Stimulated activated CD8-positive, alpha-beta memory T cell treated with anti-CD3 and anti-CD28 coated beads, Interleukin-4, amount 100 ng/mL, for 48 hours (primary cell): ENCODE measurements around the gene KCTD7.
"Not testable (repeated sequence)": the region's sequence is repeated elsewhere in the genome, so short reads cannot be mapped to it uniquely, and the experiment has no call there.

Experiments
- DNase-seq: peaks from one replicate; pipeline ENCODE4 v3.0.0-alpha.2; 2020

KCTD7 gene

GRCh38 chr7:66619341-66619948, 9.2 kb upstream of the KCTD7 start:
- not testable (repeated sequence) for DNase-seq

- no peak for DNase-seq
Measured at GRCh38 chr7:66626331-66626934, 2.2 kb upstream of the KCTD7 start.

- DNase-seq: no peak
Measured at GRCh38 chr7:66627151-66627681, 1.5 kb upstream of the KCTD7 start.

DNA sequence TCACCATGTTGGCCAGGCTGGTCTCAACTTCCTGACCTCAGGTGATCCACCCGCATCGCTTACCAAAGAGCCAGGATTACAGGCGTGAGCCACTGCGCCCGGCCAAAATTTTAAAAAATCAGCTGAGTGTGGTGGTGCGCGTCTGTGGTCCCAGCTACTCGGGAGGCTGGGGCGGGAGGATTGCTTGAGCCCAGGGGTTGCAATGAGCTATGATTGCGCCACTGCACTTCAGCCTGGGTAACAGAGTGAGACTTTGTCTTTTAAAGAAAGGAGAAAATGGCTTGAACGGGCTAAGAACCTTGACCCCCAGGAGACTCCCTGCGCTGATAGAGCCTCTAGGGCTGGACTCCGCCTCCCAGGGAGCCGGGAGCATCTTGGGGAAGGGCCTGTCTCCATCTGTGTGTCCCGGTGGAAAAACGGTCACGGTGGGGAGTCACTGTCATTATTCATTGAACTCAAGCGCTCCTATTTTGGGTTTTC, 760 bp upstream of the KCTD7 start:
- DNase-seq: no peak

DNA sequence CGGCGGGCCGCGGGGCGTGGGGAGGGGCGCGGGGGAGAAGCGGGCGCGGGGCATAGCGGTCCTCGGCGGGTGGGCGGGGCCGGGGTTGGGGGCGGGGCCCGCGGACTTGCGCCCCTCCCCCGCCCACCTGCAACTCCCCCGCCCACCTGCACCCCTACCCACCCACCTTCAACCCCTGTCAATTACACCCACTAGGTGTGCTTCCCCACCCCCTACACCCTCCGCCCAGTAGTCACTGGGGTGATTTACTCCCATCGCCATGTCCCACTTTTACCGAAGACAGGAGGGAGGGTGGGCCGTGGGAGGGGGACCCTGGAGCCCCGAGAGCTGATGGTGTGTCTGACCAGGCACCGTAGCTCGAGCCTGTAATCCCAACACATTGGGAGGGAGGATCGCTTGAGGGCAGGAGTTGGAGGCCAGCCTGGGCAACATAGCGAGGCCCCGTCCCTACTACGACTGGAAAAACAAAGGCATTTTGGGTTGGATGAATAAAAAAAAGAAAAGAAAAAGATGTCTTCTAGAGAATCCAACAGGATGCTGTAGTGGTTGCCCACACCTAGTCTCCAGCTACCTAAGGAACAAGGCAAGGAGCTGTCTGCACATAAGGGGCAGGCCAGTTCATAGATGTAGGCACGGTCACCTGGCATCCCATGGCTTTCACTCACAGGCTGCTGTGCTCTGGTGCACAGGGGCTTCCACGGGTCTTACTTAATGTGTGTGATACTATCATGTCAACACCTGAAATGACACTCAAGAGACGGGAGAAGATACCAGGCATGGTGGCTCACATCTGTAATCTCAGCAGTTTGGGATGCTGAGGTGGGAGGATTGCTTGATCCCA, 761 bp downstream of the KCTD7 start:
- DNase-seq: peak; percentile 32

DNA sequence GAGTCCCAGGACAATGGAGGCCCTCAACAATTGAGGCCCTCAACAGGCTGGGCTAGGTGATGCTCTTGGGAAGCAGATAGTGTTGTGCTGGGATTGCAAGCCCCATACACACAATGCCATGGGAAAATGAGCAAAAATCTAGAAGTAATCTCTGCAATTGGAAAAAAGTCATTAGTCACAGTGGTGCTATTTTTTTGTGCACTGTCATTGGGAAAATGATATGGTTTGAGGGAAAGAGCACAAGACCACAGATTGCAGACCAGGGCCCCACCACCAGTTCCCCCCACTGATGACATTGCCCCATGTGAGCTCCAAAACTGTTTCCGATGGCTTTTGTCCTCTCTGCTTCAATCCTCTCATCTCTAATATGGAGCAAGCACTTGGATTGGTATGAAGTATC, 1.9 kb downstream of the KCTD7 start:
- DNase-seq: no peak

GRCh38 chr7:66631471-66631870, 2.8 kb downstream of the KCTD7 start:
- peak; percentile 26 for DNase-seq

- no peak for DNase-seq
Measured at GRCh38 chr7:66634816-66635215, 6.1 kb downstream of the KCTD7 start.

DNA sequence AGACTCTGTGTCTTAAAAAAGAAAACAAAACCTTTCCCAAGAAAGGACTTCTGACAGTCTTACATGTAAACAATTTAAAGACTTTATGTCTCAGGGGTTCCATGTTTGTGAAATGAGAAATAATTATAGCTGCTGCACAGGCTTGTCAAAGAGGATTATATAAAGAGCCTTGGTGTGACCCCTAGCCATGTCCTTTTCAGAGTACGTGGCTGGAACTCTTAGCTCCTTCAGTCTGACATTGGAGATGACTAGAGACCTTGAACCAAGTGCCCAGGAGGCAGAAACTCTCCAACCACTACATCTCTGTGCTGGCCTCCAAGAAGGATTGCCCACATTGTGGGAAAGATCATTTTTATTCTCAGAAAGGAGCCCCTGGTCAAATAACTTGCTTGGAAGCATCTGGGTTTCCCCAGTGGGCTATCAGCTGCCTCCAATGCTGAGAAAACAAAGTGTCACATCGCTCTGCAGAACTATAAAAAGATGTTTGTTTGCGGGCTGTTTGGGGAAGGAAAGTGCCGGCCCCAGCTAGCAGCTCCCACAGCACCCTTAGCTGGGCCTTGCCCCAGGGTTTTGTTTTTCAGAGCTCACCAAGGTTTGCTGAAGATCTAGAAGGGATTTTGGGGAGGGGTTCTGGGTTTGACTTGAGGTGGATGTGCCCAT, 6.8 kb downstream of the KCTD7 start:
- DNase-seq: not testable (repeated sequence)

DNA sequence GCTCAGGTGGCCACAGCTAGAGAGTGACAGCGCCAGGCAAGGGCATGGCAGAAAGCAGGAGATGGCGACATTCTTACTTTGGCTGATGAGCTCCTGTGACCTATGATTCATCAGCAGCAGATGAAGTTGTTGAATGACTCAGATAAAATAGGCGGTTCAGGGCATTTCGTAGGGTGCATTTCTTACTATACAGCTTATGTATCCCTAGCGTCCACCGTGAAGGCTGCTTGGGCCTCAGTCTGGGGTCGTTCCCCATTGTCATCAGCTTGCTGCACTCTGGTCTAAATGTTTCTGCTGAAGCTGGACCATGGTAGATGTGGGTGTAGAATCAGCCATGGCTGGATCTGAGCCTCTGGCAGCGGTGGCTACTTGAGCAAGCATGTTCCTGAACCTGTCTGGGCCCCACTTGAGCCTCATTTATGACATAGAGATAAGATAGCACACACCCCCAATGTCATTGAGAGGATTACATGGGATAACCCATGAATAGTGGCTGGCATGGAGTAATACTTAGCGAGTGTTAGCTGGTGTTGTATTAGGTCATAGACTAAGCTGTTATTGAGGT, 7.4 kb downstream of the KCTD7 start:
- DNase-seq: peak; percentile 41

DNA sequence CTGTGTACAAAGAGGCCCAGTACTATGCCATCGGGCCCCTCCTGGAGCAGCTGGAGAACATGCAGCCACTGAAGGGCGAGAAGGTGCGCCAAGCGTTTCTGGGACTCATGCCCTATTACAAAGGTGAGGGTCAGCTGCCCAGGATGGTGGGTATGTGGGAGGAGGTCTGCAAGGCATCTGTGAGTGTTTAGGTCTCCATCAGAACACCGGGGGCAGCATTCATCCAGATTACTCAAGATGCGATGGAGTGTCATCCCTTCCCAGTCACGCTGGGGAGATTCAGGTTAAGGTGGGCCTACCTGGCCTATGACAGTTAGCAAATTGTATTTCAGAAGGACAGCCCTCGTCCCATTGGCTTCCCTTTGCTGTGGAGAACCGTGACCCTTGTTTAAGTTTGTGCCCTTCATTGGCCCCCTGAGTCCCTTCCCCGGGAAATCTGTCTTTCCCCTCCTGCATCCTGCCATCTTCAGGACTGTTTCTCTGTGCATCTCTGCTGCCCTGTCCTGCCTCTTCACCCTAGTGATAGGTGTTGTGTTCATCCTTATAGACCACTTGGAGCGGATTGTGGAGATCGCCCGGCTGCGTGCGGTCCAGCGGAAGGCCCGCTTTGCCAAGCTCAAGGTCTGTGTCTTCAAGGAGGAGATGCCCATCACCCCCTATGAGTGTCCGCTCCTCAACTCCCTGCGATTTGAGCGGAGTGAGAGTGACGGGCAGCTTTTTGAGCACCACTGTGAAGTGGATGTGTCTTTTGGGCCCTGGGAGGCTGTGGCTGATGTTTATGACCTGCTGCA, 9.8 kb downstream of the KCTD7 start:
- DNase-seq: no peak

DNA sequence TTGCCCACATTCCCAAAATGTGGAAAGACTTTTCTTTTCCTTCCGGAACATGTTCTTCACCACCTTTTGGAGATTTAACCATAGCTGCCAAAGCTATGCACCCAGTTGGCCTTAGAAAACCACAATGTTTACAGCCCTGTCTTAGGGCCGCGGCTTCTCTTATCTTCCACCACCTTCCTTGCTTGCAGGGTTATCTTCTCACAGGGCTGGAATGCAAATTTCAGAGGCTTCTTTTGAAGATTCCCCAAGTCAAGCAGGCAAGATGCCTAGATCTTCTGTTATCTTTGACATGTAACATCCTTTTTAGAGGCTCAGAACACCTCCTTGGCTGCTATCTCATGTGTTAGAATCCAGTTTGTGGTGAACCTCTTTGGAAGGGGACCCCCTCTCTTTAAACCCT, 11.1 kb downstream of the KCTD7 start:
- no peak for DNase-seq

GRCh38 chr7:66640802-66641525, 12.3 kb downstream of the KCTD7 start:
- DNase-seq: no peak

- no peak for DNase-seq
Measured at GRCh38 chr7:66641526-66641871, 12.8 kb downstream of the KCTD7 start.

DNA sequence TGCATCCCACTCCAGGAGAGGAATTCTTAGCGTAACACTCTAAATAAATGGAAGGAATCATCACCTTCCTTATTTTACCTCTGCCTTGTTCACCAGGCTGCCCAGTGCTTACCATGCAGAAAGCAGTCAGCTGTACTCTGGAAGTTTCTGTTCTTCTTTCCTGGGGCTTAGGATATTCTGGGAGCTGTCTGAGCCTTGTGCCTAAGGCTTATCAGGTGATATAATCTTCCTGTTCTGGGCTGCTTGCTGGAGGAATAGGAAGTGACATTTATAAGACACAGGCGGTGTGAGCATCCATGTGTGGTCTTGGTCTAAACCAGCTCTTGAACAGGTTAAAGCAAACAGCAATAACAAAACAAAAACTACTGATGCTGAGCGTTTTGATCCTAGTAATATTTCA, 13.5 kb downstream of the KCTD7 start:
- DNase-seq: no peak

- DNase-seq: no peak
Measured at GRCh38 chr7:66642932-66643331, 14.3 kb downstream of the KCTD7 start.

DNA sequence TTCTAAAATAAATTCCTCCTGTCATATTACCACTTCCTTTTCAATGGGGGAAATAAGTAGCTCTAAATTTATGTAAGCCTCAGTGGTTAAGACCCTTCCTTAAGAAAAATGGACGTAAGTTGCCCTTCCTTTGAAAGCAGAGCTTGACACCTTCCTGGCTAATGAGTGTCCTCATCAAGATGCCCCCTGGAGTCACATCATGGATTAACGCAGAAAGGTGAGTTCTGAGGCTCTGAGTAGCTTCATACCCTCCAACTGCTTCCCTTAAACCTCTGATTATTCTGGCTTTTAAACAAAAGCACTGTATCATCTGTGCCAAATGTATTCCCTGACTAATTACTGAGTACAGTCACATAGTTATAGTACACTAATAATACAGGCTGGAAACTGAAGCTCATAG, 14.7 kb downstream of the KCTD7 start:
- no peak for DNase-seq

- DNase-seq: not testable (repeated sequence)
Measured at GRCh38 chr7:66651026-66651425, 22.3 kb downstream of the KCTD7 start.

- DNase-seq: not testable (repeated sequence)
Measured at GRCh38 chr7:66653719-66654274, 25.1 kb downstream of the KCTD7 start.

- peak; percentile 99 for DNase-seq
Measured at GRCh38 chr7:66654275-66655112, 25.8 kb downstream of the KCTD7 start.
